ENCODE data around the gene ST7.
"Not testable (repeated sequence)": the region's sequence is repeated elsewhere in the genome, so short reads cannot be mapped to it uniquely, and the experiment has no call there.

ST7 gene

GRCh38 chr7:116949941-116950801 is 3.1 kb upstream of the ST7 start:
- no peak for DNase-seq

- no peak for DNase-seq
These were observed 2.4 kb upstream of the ST7 start for GRCh38 chr7:116950889-116951351.

- DNase-seq: no peak
These were observed 1.7 kb upstream of the ST7 start for GRCh38 chr7:116951366-116952292.

GRCh38 chr7:116952635-116953371 is 498 bp upstream of the ST7 start:
- DNase-seq: peak in 35 of 56 donors; percentile 26 to 80 (median 53)

- peak in 48 of 56 donors; percentile 19 to 77 (median 54) for DNase-seq
These were observed 871 bp downstream of the ST7 start for GRCh38 chr7:116953906-116954838.

- DNase-seq: no peak
These were observed 2.0 kb downstream of the ST7 start for GRCh38 chr7:116955340-116955739.

- no peak for DNase-seq
These were observed 2.6 kb downstream of the ST7 start for GRCh38 chr7:116955801-116956476.

- no peak for DNase-seq
These were observed 3.1 kb downstream of the ST7 start for GRCh38 chr7:116956477-116956804.

- no peak for DNase-seq
These were observed 4.6 kb downstream of the ST7 start for GRCh38 chr7:116957874-116958273.

- DNase-seq: not testable (repeated sequence)
These were observed 8.8 kb downstream of the ST7 start for GRCh38 chr7:116961966-116962673.

- no peak for DNase-seq
These were observed 9.9 kb downstream of the ST7 start for GRCh38 chr7:116963234-116963633.

- no peak for DNase-seq
These were observed 13.3 kb downstream of the ST7 start for GRCh38 chr7:116966601-116967000.

GRCh38 chr7:116967254-116967922 is 14.1 kb downstream of the ST7 start:
- DNase-seq: no peak

GRCh38 chr7:116967983-116968382 is 14.7 kb downstream of the ST7 start:
- no peak for DNase-seq

GRCh38 chr7:116968631-116969030 is 15.3 kb downstream of the ST7 start:
- no peak for DNase-seq

- DNase-seq: no peak
These were observed 16.1 kb downstream of the ST7 start for GRCh38 chr7:116969371-116969902.

GRCh38 chr7:116970238-116970910 is 17.1 kb downstream of the ST7 start:
- no peak for DNase-seq

GRCh38 chr7:116971153-116971552 is 17.9 kb downstream of the ST7 start:
- DNase-seq: not testable (repeated sequence)

All from nucleus accumbens (tissue), 56 donors.